GM12865 (cell line): ENCODE measurements around the gene FBRSL1.

ENCODE experiments used
- DNase-seq: peaks from one replicate; pipeline ENCODE4 v3.0.0; 2010; ENCODE audit warnings: low read depth
- H3K4me3 ChIP-seq: 2 replicates; pipeline ENCODE4 v1.5.1; 2011; ENCODE audit warnings: mild to moderate bottlenecking, low read depth, low read length, control low read depth
- CTCF ChIP-seq: IDR thresholded peaks from 2 replicates; pipeline ENCODE4 v1.5.1; 2011; ENCODE audit warnings: low read length, control low read depth, low read depth, inconsistent platforms; ENCODE audit not compliant: insufficient read depth; ENCODE audit errors: missing control alignments

The FBRSL1 gene

GRCh38 chr12:132502882-132503193 is 12.9 kb downstream of the FBRSL1 start:
- no peak for TF ChIP-seq CTCF
- no peak overlapping the region for H3K4me3 ChIP-seq
- no peak for DNase-seq

- DNase-seq, result no peak
- no peak for TF ChIP-seq CTCF
- no peak overlapping the region for H3K4me3 ChIP-seq
Measured at GRCh38 chr12:132503618-132504204, 13.8 kb downstream of the FBRSL1 start.

- H3K4me3 ChIP-seq, result no peak overlapping the region
- no peak for TF ChIP-seq CTCF
- DNase-seq, result no peak
Measured at GRCh38 chr12:132505105-132505851, 15.3 kb downstream of the FBRSL1 start.

- DNase-seq, result no peak
- H3K4me3 ChIP-seq, result no peak overlapping the region
- no peak for TF ChIP-seq CTCF
Measured at GRCh38 chr12:132505852-132506219, 15.9 kb downstream of the FBRSL1 start.

GRCh38 chr12:132506328-132507160 is 16.6 kb downstream of the FBRSL1 start:
- TF ChIP-seq CTCF, result no peak
- H3K4me3 ChIP-seq, result no peak overlapping the region
- no peak for DNase-seq

- TF ChIP-seq CTCF, result no peak
- DNase-seq, result no peak
- no peak overlapping the region for H3K4me3 ChIP-seq
Measured at GRCh38 chr12:132507161-132507538, 17.2 kb downstream of the FBRSL1 start.
